A673 (cell line): ENCODE data around the gene SLC25A34. TPM values are rescaled to one million over a fixed set of nuclear protein-coding genes. Genes with fewer than 3 reads are reported as not detected.

Source experiments
- BruUV-seq: library from RNA; stranded (reverse); fragments of 400-500 nt; replicated peaks from 2 replicates; lab custom pipeline; 2021; lab: Mats Ljungman, UMichigan
- CTCF ChIA-PET: fragments of 300-600 bp; sonication (Branson Sonifier 250); formaldehyde crosslinking; loops from one replicate; lab custom pipeline; 2022; ENCODE audit warnings: antibody characterized with exemption; lab: Charles Lee
- POLR2A ChIA-PET: fragments of 300-600 bp; sonication (Branson Sonifier 250); formaldehyde crosslinking; loops from one replicate; lab custom pipeline; 2022; ENCODE audit warnings: antibody characterized with exemption; ENCODE audit not compliant: low non-redundant PET; lab: Charles Lee
- DNase-seq: peaks from one replicate; pipeline ENCODE4 v3.0.0-alpha.2; 2015; ENCODE audit warnings: low spot score
- H3K27ac ChIP-seq: fragments of 200-600 bp; sonication (generic); 2 replicates; pipeline ENCODE4 v1.5.1; 2016; ENCODE audit warnings: mixed run types, low read depth, mild to moderate bottlenecking, mixed read lengths, antibody characterized with exemption, low read length; ENCODE audit not compliant: poor library complexity, severe bottlenecking
- H3K27me3 ChIP-seq: fragments of 200-600 bp; sonication (generic); replicated peaks from 2 replicates; pipeline ENCODE4 v1.6.1; 2017; ENCODE audit warnings: mixed run types, low read depth, mild to moderate bottlenecking, mixed read lengths, antibody characterized with exemption, low read length; ENCODE audit not compliant: insufficient read depth, poor library complexity
- H3K36me3 ChIP-seq: fragments of 200-600 bp; sonication (generic); 2 replicates; pipeline ENCODE4 v1.6.1; 2016; ENCODE audit warnings: mixed run types, mild to moderate bottlenecking, mixed read lengths, antibody characterized with exemption, low read length; ENCODE audit not compliant: insufficient read depth, poor library complexity, severe bottlenecking
- H3K4me1 ChIP-seq: fragments of 200-600 bp; sonication (generic); 2 replicates; pipeline ENCODE4 v1.6.1; 2017; ENCODE audit warnings: mixed run types, mild to moderate bottlenecking, mixed read lengths, antibody characterized with exemption, low read length; ENCODE audit not compliant: insufficient read depth, poor library complexity, severe bottlenecking
- H3K4me3 ChIP-seq: fragments of 200-600 bp; sonication (generic); 2 replicates; pipeline ENCODE4 v1.5.1; 2016; ENCODE audit warnings: low read depth, mixed run types, mild to moderate bottlenecking, mixed read lengths, low read length; ENCODE audit not compliant: poor library complexity, severe bottlenecking
- H3K9me3 ChIP-seq: fragments of 200-600 bp; sonication (generic); 2 replicates; pipeline ENCODE4 v1.6.1; 2016; ENCODE audit warnings: mixed run types, low read depth, mild to moderate bottlenecking, mixed read lengths, antibody characterized with exemption, low read length; ENCODE audit not compliant: poor library complexity, severe bottlenecking
- EZH2 ChIP-seq: fragments of 200-600 bp; sonication (generic); IDR thresholded peaks from 2 replicates; pipeline ENCODE4 v1.6.1; 2017; ENCODE audit warnings: borderline replicate concordance, low read depth, mild to moderate bottlenecking, mixed read lengths, antibody characterized with exemption, low read length; ENCODE audit not compliant: poor library complexity, severe bottlenecking
- intact Hi-C: fragments of 100-400 bp; cut with micrococcal nuclease; formaldehyde crosslinking; loops from one replicate; pipeline ENCODE4 v1.10.0; 2022; ENCODE audit not compliant: unreplicated experiment
- total RNA-seq: library from RNA; stranded (reverse); gene quantifications from 2 replicates; pipeline ENCODE4 v1.2.3, GENCODE V29; 2021
- TF ChIP-seq, protein P1 (sequence below): fragments of 300-800, 200-600 bp; sonication (generic); conservative IDR thresholded peaks from 2 replicates; pipeline ENCODE4 v1.5.1; 2017; ENCODE audit warnings: low read depth, mild to moderate bottlenecking, antibody characterized with exemption, low read length, moderate library complexity, mixed read lengths

Gene SLC25A34
- total RNA-seq, 1 experiment from 2014 or later, result 3.2 TPM

DNA sequence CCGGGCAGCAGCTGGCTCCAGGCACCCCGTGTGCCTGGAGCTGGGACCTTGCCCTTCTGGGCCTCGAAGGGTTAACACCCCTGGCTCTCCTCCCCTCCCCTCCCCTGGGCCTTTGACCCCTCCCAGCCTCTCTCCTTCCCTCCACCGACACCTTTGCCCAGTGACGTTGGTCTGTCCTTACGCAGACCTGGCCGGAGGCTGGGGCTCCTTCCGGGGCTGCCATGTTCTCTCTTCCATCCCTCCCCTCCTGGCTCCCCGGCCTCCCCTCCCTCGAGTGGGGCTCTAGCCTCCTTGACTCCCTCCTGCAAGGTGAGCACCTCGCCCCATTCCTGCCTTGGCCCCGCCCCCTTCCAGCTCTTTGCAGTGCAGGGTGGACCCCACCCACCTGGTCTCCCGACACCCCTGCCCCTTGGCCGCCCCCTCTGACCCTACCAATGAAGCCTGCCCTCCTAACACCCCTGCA, 6.3 kb downstream of the SLC25A34 start, which contains the start of gene TMEM82:
Gene TMEM82, plus strand, starts transcription at position 161 of the 463 bp plus-strand sequence. Its CDS starts 61 bp downstream, at position 222.
- no peak within 1 kb of the TSS for H3K27ac ChIP-seq
- TF ChIP-seq EZH2, result no peak
- TF ChIP-seq, protein P1, sequence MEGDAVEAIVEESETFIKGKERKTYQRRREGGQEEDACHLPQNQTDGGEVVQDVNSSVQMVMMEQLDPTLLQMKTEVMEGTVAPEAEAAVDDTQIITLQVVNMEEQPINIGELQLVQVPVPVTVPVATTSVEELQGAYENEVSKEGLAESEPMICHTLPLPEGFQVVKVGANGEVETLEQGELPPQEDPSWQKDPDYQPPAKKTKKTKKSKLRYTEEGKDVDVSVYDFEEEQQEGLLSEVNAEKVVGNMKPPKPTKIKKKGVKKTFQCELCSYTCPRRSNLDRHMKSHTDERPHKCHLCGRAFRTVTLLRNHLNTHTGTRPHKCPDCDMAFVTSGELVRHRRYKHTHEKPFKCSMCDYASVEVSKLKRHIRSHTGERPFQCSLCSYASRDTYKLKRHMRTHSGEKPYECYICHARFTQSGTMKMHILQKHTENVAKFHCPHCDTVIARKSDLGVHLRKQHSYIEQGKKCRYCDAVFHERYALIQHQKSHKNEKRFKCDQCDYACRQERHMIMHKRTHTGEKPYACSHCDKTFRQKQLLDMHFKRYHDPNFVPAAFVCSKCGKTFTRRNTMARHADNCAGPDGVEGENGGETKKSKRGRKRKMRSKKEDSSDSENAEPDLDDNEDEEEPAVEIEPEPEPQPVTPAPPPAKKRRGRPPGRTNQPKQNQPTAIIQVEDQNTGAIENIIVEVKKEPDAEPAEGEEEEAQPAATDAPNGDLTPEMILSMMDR, result no peak
- BruUV-seq, result no TSS peak
- POLR2A ChIA-PET, result interaction anchor here (0.6 kb wide), 1 partner anchor 390 kb away, joined by 4 read pairs; no protein-coding TSS in a partner anchor
- no peaks in the 10 kb centered on the region for H3K9me3 ChIP-seq
- H3K4me1 ChIP-seq, result no peaks in the 10 kb centered on the region
- H3K36me3 ChIP-seq, result no peaks in the 10 kb centered on the region
- H3K27me3 ChIP-seq, result no peaks in the 10 kb centered on the region
- no peak for DNase-seq
- intact Hi-C loops, result loop anchor here (5.0 kb wide), 1 partner anchor 145 kb away; no protein-coding TSS in a partner anchor
- H3K4me3 ChIP-seq, result no peak within 1 kb of the TSS
- CTCF ChIA-PET, result interaction anchor here (1.5 kb wide), 1 partner anchor 146 kb away, joined by 9 read pairs; no protein-coding TSS in a partner anchor

DNA sequence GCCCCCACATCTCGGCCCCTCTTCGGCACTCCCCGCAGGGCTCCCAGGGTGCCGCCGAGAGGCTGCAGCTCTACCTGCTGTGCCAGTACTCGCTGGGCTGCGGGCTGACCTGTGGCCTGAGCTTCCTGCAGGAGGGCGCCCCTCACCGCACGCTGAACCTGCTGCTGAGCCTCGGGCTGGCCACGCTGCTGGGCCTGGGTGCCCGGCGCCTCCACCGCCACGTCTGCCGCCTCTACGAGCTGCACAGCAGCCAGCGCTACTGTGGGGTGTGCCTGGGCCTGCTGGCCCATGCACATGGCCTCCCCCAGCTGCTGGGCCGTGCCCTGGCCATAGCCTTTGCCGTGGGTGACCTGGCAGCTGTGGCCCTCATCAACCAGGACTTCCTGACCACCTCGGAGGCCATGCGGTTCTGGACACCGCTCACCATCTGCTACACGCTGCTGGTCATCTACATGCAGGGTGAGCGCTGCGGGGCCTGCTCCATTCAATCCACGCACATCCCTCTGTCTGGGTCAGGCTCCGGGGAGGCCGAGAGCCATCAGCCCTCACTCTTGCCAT, 8.1 kb downstream of the SLC25A34 start:
- Histone ChIP-seq H3K27me3 (no peaks in the 10 kb centered on the region), H3K27ac (no peak overlapping the region), H3K4me1 (no peaks in the 10 kb centered on the region), H3K4me3 (no peak overlapping the region), H3K9me3 (no peaks in the 10 kb centered on the region), H3K36me3 (no peaks in the 10 kb centered on the region)
- intact Hi-C loops, result loop anchor here (5.0 kb wide), 1 partner anchor 147 kb away; no protein-coding TSS in a partner anchor
- POLR2A ChIA-PET, result interaction anchor here (0.6 kb wide), 1 partner anchor 514 kb away, joined by 8 read pairs; no protein-coding TSS in a partner anchor
- BruUV-seq, result no TSS peak
- CTCF ChIA-PET, result no interaction called here
- no peak for DNase-seq
- TF ChIP-seq, protein P1, result no peak
- TF ChIP-seq EZH2, result no peak

DNA sequence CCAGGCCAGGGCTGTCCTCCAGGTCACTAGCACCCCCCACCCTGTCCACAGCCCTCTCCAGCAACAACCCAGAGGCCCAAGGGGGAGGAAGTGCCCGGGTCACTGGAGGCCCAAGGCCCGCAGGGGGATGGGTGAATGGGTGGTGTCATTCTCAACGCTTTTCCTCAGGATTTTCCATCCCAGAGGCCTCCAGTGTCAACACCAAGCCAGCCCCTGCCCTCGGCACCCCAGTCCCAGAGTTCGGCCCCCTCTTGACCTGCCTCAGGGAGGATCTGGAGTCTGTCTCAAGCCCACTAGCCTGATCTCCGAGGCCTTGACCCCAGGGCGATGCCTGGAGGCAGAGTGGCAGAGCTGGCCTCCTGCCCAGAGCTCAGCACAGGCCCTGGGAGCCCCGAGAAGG, 11.3 kb downstream of the SLC25A34 start:
- ChIA-PET POLR2A (no interaction called here), CTCF (no interaction called here)
- H3K4me3 ChIP-seq, result no peak overlapping the region

More for the DNA sequence above, 11.3 kb downstream of the SLC25A34 start:
- Histone ChIP-seq H3K27ac (no peak overlapping the region), H3K9me3 (no peaks in the 10 kb centered on the region), H3K4me1 (peaks cover 3% of the 10 kb centered on the region), H3K27me3 (no peaks in the 10 kb centered on the region), H3K36me3 (no peaks in the 10 kb centered on the region)
- BruUV-seq, result no TSS peak
- TF ChIP-seq EZH2, result no peak
- TF ChIP-seq, protein P1, result no peak
- no peak for DNase-seq
- intact Hi-C loops, result no loop called here
